GM18499 (cell line): ENCODE data around the gene STMP1.
"Not testable (repeated sequence)": the region's sequence is repeated elsewhere in the genome, so short reads cannot be mapped to it uniquely, and the experiment has no call there.

ENCODE experiments used
- ATAC-seq: cut with Tn5 transposase; IDR thresholded peaks from one replicate; pipeline ENCODE4 v1.9.1; 2021; ENCODE audit warnings: moderate number of reproducible peaks; ENCODE audit not compliant: insufficient read depth, unreplicated experiment

Gene STMP1

GRCh38 chr7:135662123-135662372, 266 bp upstream of the STMP1 start:
- peak; percentile 15 for ATAC-seq

- no peak for ATAC-seq
Measured at GRCh38 chr7:135664046-135664589, 1.8 kb downstream of the STMP1 start.

GRCh38 chr7:135665042-135665441, 2.7 kb downstream of the STMP1 start:
- ATAC-seq: no peak

GRCh38 chr7:135666156-135666555, 3.8 kb downstream of the STMP1 start:
- no peak for ATAC-seq

- no peak for ATAC-seq
Measured at GRCh38 chr7:135666846-135667245, 4.5 kb downstream of the STMP1 start.

GRCh38 chr7:135667626-135668025, 5.3 kb downstream of the STMP1 start:
- not testable (repeated sequence) for ATAC-seq

- ATAC-seq: not testable (repeated sequence)
Measured at GRCh38 chr7:135668852-135669395, 6.6 kb downstream of the STMP1 start.

GRCh38 chr7:135669774-135670173, 7.5 kb downstream of the STMP1 start:
- no peak for ATAC-seq

GRCh38 chr7:135670179-135670578, 7.9 kb downstream of the STMP1 start:
- no peak for ATAC-seq

- no peak for ATAC-seq
Measured at GRCh38 chr7:135672560-135673359, 10.4 kb downstream of the STMP1 start.

GRCh38 chr7:135673360-135673706, 11.0 kb downstream of the STMP1 start:
- ATAC-seq: no peak

GRCh38 chr7:135678612-135679575, 16.6 kb downstream of the STMP1 start:
- ATAC-seq: no peak

- ATAC-seq: no peak
Measured at GRCh38 chr7:135681762-135682161, 19.4 kb downstream of the STMP1 start.

- ATAC-seq: no peak
Measured at GRCh38 chr7:135682191-135682590, 19.9 kb downstream of the STMP1 start.

GRCh38 chr7:135683609-135684008, 21.3 kb downstream of the STMP1 start:
- ATAC-seq: no peak

GRCh38 chr7:135684136-135684535, 21.8 kb downstream of the STMP1 start:
- ATAC-seq: no peak

- ATAC-seq: no peak
Measured at GRCh38 chr7:135684699-135685098, 22.4 kb downstream of the STMP1 start.

- no peak for ATAC-seq
Measured at GRCh38 chr7:135685306-135686084, 23.2 kb downstream of the STMP1 start.

GRCh38 chr7:135687466-135687865, 25.2 kb downstream of the STMP1 start:
- ATAC-seq: no peak

GRCh38 chr7:135690566-135690965, 28.3 kb downstream of the STMP1 start:
- no peak for ATAC-seq
